HG03196 (cell line): ENCODE data around the gene POU2F1.

Source experiments
- ATAC-seq: cut with Tn5 transposase; IDR thresholded peaks from one replicate; pipeline ENCODE4 v1.9.1; 2021; ENCODE audit not compliant: unreplicated experiment

POU2F1 gene

GRCh38 chr1:167220537-167221125 lies at the start of gene POU2F1:
POU2F1 (plus strand) TSS chr1:167220886; CDS start chr1:167220898, 12 bp downstream.
- ATAC-seq, result peak; percentile 58

GRCh38 chr1:167171286-167171929 lies 49.3 kb upstream of the POU2F1 start:
- ATAC-seq, result no peak

- no peak for ATAC-seq
These were observed 47.0 kb upstream of the POU2F1 start for GRCh38 chr1:167173516-167174184.

GRCh38 chr1:167175901-167176300 lies 44.8 kb upstream of the POU2F1 start:
- no peak for ATAC-seq

- ATAC-seq, result no peak
These were observed 41.9 kb upstream of the POU2F1 start for GRCh38 chr1:167178831-167179230.

- ATAC-seq, result no peak
These were observed 37.9 kb upstream of the POU2F1 start for GRCh38 chr1:167182571-167183320.

- ATAC-seq, result no peak
These were observed 36.6 kb upstream of the POU2F1 start for GRCh38 chr1:167184081-167184480.

GRCh38 chr1:167185062-167185461 lies 35.6 kb upstream of the POU2F1 start:
- no peak for ATAC-seq

- ATAC-seq, result no peak
These were observed 34.6 kb upstream of the POU2F1 start for GRCh38 chr1:167185974-167186657.

GRCh38 chr1:167186771-167187170 lies 33.9 kb upstream of the POU2F1 start:
- no peak for ATAC-seq

- ATAC-seq, result no peak
These were observed 29.9 kb upstream of the POU2F1 start for GRCh38 chr1:167190747-167191237.

- no peak for ATAC-seq
These were observed 28.7 kb upstream of the POU2F1 start for GRCh38 chr1:167191958-167192357.

GRCh38 chr1:167194182-167194581 lies 26.5 kb upstream of the POU2F1 start:
- no peak for ATAC-seq

- ATAC-seq, result no peak
These were observed 24.5 kb upstream of the POU2F1 start for GRCh38 chr1:167196166-167196565.

- ATAC-seq, result no peak
These were observed 23.4 kb upstream of the POU2F1 start for GRCh38 chr1:167197236-167197635.

GRCh38 chr1:167197692-167198091 lies 23.0 kb upstream of the POU2F1 start:
- no peak for ATAC-seq

- ATAC-seq, result no peak
These were observed 22.1 kb upstream of the POU2F1 start for GRCh38 chr1:167198518-167199133.

- ATAC-seq, result no peak
These were observed 21.0 kb upstream of the POU2F1 start for GRCh38 chr1:167199656-167200055.

- no peak for ATAC-seq
These were observed 20.4 kb upstream of the POU2F1 start for GRCh38 chr1:167200272-167200671.

GRCh38 chr1:167200749-167201148 lies 19.9 kb upstream of the POU2F1 start:
- no peak for ATAC-seq
